NCI-H187 (cell line): Measurements from ENCODE around the gene EXOSC5.
"Not testable (repeated sequence)": the region's sequence is repeated elsewhere in the genome, so short reads cannot be mapped to it uniquely, and the experiment has no call there.

Source experiments
- DNase-seq, 2 experiments: peaks; one replicate each; lab custom pipeline; 2025; lab: John Stamatoyannopoulos, UW

EXOSC5 gene

DNA sequence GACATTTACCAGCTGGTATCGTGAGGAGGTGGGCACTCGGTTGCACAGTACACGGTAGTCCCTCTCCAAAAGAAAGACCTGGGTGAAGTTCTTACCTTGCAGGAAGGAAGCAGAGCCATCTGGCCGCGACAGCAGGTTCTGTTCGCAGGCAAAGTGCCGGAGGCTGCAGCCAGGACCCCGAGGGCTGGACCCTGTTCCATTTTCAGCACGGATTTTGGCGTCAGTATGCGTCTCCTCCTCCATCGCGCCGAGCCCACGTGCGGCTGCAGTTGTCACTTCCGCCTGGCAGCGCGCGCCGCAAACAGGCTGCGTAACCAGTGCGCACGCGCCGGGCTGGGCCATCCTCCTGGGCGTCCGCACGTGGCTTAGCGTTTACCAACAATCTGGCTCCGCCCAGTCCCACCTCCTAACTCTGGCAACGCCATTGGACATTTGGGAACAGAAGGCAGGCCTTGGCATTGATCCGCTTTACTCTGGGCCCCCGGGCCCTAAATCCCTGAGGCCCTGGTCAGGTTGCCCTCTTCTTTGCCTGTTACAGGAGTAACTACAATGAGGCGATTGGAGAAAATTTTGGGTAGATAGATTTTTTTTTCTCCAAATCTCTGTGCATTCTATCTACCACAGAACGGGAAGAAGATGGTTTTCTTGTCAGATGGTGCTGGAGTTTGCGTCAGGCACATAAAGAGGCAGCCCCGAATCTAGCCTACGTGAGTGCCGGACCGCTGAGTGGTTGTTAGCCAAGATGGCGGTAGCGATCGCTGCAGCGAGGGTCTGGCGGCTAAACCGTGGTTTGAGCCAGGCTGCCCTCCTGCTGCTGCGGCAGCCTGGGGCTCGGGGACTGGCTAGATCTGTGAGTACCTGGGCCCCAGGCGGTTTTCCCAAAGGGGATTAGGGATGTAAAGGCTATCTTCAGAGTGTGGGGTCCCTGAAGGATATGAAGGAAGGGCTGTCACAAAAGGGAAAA, at the start of gene EXOSC5, which contains the start of gene BCKDHA:
Gene EXOSC5, minus strand, starts transcription at position 274 of the 964 bp plus-strand sequence. Its CDS starts 31 bp downstream, at position 243.
Gene BCKDHA, plus strand, starts transcription at position 733 of the 964 bp plus-strand sequence. Its CDS starts 10 bp downstream, at position 743.
- peak; percentile 100 for DNase-seq

DNA sequence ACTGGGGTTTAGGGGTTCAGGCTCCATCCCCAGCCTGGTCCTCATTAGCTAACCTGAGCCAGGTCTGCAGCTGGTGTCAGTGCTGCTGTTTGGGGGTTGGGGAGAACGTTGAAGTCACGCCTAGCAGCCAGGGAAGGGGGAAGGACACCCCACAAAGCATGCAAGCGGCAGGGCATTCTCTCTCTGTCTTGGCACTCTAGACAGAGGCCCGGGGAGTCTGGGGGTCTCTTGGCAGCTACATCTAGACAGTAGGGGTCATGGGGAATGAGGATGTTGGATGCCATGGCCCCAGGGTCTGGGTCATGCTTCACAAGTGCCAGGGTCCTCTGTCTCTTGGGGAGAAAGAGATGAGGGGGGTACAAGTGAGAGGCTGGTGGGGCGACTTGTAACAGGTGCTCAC, 48.4 kb upstream of the EXOSC5 start:
- no peak for DNase-seq

DNA sequence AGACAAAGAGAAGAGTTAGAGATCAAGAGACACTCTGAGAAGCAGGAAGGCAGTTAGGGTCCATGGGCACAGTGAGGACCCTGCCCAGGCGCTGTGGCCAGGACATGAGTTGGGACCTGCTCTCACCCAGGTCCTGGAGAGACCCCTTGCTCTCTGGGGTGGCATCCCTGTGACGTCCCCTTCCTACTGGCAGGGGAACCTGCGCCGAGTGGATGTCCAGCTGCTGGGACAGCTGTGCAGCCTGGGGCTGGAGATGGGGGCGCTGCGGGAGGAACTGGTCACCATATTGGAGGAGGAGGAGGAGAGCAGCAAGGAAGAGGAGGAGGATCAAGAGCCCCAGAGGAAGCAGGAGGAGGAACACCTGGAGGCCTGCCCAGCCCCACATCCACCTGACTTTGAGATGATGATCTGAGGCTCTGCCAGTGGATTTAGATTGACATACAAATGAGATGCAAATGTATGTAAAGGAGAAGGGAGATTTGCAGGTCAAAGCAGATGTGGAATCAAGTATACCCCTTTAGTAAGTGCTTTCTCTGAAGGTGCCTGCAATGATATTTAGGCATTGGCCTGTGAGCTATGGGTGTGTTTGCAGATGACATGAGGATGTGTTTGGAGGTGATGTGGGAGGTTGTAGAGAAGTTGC, 46.8 kb upstream of the EXOSC5 start:
- no peak for DNase-seq

DNA sequence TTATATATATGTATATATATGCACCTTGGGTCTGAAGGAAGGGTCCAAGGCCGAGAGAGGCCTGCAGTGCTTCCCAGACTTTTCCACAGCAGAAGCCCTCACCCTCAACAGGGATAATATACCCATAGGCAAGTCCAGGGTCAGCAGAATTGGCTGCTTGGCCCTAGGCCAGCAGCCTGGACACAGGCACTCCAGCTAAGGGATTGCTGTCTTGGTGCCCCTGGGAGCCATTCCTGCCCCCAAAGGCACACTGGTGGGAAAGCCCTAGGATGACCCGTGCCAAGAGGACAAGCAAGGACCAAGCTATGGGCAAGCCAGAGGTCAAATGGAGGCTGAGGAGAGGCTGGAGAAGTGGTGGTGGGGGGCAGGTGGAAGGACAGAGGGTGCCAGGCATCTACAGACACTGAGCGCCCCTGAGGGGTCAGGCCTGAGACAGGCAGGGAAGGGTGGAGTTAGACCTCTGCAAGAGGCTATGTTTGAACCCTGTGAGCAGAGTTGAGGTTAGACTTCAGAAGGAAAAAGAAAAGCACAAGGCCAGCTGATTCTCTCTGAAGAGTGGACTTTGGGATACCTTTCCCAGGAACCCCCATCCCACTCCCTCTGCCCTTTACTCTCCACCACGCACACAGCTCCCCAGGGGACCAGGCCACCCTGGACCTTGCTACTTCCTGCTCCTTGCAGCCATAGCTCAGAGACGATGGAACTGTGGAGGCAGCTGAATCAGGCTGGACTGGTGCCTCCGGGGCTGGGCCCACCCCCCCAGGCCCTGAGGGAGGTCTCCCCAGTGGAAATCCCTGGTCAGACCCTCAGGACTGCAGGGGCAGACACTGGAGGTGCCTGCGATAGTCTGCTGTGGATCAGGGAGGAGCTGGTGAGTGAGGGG, 45.6 kb upstream of the EXOSC5 start, which contains the start of gene ERICH4:
Gene ERICH4, plus strand, starts transcription at position 684 of the 883 bp plus-strand sequence. Its CDS starts 14 bp downstream, at position 698.
- no peak for DNase-seq

DNA sequence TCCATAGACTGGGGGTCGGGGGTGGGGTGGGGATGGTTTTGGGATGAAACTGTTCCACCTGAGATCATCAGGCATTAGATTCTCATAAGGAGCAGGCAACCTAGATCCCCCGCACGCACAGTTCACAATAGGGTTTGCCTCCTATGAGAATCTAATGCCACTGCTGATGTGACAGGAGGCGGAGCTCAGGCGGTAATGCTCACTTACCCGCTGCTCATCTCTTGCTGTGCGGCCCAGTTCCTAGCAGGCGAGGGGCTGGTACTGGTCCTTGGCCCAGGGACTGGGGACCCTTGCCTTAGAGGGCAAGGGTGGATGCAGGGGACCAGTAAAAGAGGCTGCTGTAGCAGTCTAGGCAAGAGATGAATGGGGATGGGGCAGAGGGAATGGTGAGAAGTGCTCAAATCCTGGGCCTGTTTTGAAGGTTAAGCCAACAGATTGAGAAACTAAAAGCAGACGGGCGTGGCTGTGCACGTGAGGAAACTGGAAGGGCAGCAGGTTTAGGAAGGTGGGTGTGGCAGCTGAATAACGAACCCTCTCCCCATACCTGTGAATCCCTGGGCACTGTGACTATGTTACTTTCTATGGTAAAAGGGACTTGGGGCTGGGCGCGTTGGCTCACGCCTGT, 44.3 kb upstream of the EXOSC5 start:
- no peak for DNase-seq

- peak; percentile 98 to 99 for DNase-seq
Measured at GRCh38 chr19:41439441-41440222, 42.5 kb upstream of the EXOSC5 start, which contains the start of gene DMAC2. TSS of gene DMAC2 (minus strand) at chr19:41439912. CDS start at chr19:41439899, 13 bp downstream.

GRCh38 chr19:41437944-41438574, 40.9 kb upstream of the EXOSC5 start:
- no peak for DNase-seq

DNA sequence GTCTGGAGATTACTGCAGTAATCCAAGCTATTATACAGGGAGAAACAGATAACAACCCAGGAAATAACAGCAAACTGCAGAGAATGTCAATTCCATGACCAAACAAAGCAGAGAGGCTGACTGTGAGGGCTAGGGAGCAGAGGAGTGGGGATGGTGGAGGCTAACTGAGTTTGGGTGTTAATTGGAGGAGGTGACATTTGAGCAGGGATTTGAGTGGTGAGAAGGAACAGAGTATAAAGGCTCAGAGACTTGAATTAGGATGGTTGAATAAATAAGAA, 39.5 kb upstream of the EXOSC5 start:
- no peak for DNase-seq

DNA sequence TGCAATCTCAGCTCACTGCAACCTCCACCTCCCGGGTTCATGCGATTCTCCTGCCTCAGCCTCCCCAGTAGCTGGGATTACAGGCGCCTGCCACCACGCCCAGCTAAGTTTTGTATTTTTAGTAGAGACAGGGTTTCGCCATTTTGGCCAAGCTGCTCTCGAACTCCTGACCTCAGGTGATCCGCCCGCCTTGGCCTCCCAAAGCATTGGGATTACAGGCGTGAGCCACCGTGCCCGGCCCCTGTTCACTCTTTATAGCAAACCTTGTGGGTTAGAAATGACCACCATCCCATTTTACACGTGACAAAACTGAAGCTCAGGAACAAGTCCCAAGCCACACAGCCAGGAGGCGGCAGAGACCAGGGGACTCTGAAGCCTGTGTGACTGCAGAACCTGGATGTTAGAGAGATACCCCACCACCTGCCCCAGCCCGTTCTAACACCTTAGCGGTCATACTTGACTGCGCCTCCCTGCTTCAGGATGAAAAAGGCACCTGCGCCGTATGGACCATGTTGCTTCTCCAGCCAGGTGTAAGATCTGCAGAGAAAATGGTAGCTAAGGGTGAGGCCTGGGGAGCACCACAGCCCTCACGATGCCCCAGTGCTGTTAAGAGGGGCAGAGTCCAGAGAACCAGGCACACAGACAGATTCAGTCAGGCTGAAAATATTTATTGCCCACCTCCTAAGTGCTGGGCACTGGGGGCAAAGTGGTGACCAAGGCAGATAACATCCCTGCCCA, 38.9 kb upstream of the EXOSC5 start:
- DNase-seq: no peak

- not testable (repeated sequence) for DNase-seq
Measured at GRCh38 chr19:41435376-41435775, 38.2 kb upstream of the EXOSC5 start.

GRCh38 chr19:41434450-41434849, 37.3 kb upstream of the EXOSC5 start:
- no peak for DNase-seq

DNA sequence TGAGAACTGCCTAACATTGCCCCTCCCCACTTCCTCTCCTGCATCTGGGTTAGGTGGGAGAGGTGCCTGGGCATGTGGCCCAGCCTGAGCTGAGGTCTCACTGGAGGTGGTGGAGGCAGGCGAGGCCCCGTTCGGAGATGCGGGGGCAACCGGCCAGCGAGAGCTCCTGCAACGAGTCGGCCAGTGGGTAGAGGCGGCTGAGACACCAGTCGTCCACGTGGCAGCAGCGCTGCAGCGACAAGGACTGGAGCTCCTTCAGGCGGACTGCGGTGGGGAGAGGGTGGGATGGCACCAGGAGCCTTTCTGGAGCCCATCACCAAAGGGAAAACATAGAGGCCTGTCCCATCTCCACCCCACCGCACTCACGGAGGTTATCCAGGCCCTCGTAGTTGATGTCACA, 36.0 kb upstream of the EXOSC5 start:
- no peak for DNase-seq

DNA sequence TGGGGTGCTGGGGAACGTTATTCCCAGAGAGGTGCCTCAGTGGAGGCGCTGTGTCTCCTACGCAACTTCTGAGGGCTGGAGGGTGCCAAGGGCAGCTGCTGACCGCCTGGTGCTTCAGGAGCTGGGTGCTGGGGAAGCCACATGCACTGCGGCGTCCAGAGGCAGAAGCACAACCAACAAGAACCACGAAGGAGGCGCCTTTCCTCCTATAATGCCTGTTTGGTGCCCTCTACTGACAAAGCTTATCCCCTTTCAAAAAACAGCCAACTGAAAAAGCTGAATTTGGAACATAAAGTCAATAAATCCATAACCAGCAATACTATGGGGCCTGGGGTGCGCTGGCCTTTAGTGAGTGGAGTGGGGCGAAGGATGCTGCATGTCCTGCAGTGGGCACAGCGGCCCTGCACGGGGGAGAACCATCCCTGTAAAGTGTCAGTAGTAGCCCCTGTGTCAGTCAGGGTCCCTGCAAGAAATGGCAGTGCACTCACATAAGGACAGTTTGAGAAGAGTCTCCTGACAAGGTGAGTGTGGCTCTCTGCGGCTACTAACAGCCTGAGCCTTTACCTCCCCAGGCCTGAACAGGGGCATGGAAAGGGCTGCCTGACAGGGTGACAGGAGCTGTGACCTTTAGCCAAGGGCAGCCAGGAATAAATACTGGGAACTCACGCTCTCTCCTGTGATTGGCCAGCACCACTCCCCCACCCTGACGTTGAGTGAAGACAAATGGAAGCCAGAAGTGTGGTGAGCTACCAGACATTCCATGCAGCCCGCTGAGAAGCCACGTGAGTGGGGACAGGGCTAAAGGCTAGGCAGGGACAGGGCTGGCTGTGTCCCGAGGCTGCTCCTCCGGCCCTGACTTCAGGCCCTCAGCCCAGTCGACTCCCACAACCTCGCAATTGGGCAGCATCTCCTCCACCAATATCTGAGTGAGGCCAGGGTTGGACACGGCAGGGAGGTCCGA, 34.5 kb upstream of the EXOSC5 start:
- no peak for DNase-seq

DNA sequence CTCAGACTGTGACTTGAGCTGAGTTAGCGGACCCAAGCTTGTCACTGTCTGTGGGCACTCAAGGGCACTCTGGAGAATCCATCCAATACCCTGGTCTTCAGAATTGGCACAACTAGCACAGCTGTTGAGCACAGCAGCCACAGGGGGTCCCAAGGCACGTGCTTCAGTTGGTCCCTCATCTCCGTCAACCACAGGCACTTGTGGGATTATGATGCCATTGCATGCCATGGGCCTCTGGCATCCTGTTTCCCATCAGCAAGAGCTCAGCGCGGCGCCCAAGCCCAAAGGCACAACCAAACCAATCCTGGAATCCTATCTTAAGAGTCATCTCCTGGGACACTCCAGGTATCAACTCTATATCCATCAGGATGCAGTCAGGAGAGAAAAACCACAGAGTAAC, 33.8 kb upstream of the EXOSC5 start:
- DNase-seq: no peak

DNA sequence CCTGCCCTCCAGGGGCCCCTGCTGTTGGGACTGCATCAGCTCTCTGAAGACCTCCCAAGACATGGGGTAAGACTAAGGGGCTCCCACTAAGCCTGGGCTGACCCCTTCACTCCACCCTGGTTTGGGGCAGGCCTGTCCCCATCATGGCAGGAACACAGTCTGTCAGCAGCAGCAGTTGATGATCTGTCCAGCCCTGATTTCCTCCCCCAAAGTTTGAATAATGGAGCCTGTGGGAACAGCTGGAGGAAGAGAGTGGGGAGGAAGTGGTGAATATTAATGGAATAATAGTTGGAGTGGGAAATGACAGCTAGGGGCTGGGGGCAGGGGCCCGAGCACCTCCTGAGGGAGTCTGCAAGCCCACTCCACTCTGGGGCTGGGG, 31.3 kb upstream of the EXOSC5 start:
- no peak for DNase-seq

DNA sequence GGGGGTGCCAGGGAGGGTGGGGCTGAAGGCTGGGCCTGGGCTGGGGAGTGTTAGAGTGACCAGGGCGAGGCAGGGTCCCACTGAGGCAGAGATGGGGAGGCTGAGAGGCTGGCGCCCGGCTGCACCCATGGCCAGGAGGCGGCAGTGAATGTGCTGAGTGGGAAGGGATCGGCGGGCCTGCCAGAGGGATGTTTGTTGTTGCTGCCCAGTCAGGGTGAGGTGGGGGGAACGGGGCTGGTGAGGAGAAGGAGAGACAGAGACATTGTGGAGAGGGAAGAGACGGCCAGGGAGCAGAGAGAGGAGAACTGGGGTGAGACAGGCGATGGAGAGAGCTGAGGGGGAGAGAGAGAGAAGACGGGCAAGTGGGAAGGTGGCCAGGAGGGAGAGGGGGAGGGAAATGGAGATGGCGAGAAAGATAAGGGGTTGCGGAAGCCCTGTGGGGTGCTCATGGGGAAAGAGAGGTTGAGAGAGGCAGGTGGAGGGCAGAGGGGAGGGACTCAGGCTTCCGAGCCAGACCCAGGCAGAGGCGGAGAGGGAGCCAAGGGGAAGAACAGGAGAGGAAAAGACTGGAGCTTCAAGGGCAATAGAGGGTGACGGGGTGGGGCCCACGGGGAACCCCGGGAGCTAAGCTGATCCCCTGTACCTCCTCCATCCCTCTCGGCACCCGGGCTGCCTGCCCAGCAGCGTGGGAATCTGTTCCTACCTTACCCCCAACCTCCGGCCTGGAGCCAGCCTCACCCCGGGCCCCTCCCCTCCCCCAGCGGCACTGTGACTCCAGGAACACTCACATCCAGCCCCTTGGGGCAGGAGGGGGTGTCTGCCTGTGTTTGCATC, 30.7 kb upstream of the EXOSC5 start:
- peak in 1 of 2 experiments; percentile 25 for DNase-seq

- peak; percentile 84 to 92 for DNase-seq
Measured at GRCh38 chr19:41426952-41427646, 29.9 kb upstream of the EXOSC5 start, which contains the start of gene B3GNT8. TSS of gene B3GNT8 (minus strand) at chr19:41427374. CDS start at chr19:41426778, 596 bp downstream.
